Brain microvascular endothelial cell (primary cell): ENCODE measurements around the gene ERFL.

Experiments
- DNase-seq: peaks from one replicate; pipeline ENCODE4 v3.0.0-alpha.2; 2020
- H3K27ac ChIP-seq: fragments of 250-450 bp; sonication (Bioruptor Pico); 2 replicates; pipeline ENCODE4 v1.5.1; 2020; ENCODE audit warnings: mild to moderate bottlenecking, moderate library complexity
- H3K27me3 ChIP-seq: fragments of 250-450 bp; sonication (Bioruptor Pico); replicated peaks from 2 replicates; pipeline ENCODE4 v1.5.1; 2020; ENCODE audit warnings: mild to moderate bottlenecking
- H3K36me3 ChIP-seq: fragments of 250-450 bp; sonication (Bioruptor Pico); replicated peaks from 2 replicates; pipeline ENCODE4 v1.5.1; 2020; ENCODE audit warnings: mild to moderate bottlenecking
- H3K4me3 ChIP-seq: 2 replicates; pipeline ENCODE4 v1.5.1; 2011; ENCODE audit warnings: low read depth, mild to moderate bottlenecking, control low read depth, low read length, moderate library complexity
- in situ Hi-C: cut with HindIII; loops from 2 replicates; pipeline ENCODE4 v1.10.0; 2017; ENCODE audit warnings: low sequenced_read_pairs, low pct_ligation_motif_present
- TF ChIP-seq, protein P1 (sequence below): IDR thresholded peaks from 2 replicates; pipeline ENCODE4 v1.5.1; 2011; ENCODE audit warnings: low read depth, mild to moderate bottlenecking, moderate library complexity, low read length, control low read depth, inconsistent platforms; ENCODE audit errors: missing control alignments

Gene ERFL

DNA sequence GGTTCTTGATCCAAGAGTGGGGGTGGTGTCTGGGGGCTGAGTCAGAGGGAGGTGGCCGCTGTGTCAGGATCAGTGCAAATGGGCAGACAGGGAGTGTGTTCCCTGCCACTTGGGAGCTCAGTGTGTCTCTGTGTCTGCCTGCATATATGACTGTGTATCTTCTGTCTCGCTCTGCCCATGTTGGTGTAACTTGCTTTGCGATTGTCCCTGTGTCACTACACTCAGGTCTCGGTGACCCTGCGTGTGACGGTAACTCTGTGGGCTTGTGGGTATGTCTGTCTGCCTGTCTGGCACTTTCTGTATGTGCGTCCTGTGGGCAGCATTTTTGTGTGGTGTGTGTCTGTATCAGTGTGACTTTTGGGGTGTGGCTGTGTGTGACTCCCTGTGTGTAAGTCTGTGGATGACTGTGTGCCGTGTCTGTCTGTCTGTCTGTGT, 8.2 kb upstream of the ERFL start:
- TF ChIP-seq, protein P1, sequence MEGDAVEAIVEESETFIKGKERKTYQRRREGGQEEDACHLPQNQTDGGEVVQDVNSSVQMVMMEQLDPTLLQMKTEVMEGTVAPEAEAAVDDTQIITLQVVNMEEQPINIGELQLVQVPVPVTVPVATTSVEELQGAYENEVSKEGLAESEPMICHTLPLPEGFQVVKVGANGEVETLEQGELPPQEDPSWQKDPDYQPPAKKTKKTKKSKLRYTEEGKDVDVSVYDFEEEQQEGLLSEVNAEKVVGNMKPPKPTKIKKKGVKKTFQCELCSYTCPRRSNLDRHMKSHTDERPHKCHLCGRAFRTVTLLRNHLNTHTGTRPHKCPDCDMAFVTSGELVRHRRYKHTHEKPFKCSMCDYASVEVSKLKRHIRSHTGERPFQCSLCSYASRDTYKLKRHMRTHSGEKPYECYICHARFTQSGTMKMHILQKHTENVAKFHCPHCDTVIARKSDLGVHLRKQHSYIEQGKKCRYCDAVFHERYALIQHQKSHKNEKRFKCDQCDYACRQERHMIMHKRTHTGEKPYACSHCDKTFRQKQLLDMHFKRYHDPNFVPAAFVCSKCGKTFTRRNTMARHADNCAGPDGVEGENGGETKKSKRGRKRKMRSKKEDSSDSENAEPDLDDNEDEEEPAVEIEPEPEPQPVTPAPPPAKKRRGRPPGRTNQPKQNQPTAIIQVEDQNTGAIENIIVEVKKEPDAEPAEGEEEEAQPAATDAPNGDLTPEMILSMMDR, result no peak
- DNase-seq, result no peak
- Histone ChIP-seq H3K27ac (no peak overlapping the region), H3K27me3 (peaks cover 43% of the 10 kb centered on the region), H3K4me3 (no peak overlapping the region), H3K36me3 (no peaks in the 10 kb centered on the region)
- in situ Hi-C loops, result no loop called here

DNA sequence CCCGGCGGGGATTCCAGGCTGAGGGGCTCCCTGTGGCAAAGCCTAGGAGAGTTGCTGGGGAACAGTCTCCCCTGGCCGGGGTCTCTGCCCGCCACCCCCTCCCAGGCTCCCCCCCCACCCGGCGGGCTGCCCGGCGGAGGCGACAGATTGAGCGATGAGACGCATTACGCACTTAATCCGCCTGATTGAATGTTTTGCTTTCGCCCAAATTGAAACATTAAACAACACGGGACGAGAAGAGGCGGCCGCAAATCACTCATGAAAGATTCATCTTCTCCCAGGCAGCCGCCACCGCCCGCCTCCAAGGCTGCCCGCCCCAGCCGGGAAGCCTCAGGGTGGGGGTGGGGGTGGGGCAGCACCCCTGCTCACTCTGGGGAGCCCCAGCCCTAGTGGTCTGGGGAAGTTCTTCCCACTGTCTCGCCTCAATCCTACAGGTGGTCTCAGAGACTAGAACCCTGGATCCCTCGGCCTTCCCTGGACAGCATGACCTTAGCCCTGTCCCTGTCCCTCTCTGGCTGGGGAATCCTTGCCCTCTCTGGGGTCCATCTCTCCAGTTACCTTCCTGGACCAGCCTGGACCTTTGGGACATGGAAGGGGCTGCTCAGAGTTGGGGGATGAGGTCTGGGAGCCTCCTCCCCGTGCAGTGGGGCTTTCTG, 7.6 kb upstream of the ERFL start:
- Histone ChIP-seq H3K27ac (no peak overlapping the region), H3K4me3 (no peak overlapping the region), H3K27me3 (peaks cover 49% of the 10 kb centered on the region), H3K36me3 (no peaks in the 10 kb centered on the region)
- TF ChIP-seq, protein P1, result no peak
- no peak for DNase-seq
- in situ Hi-C loops, result no loop called here

DNA sequence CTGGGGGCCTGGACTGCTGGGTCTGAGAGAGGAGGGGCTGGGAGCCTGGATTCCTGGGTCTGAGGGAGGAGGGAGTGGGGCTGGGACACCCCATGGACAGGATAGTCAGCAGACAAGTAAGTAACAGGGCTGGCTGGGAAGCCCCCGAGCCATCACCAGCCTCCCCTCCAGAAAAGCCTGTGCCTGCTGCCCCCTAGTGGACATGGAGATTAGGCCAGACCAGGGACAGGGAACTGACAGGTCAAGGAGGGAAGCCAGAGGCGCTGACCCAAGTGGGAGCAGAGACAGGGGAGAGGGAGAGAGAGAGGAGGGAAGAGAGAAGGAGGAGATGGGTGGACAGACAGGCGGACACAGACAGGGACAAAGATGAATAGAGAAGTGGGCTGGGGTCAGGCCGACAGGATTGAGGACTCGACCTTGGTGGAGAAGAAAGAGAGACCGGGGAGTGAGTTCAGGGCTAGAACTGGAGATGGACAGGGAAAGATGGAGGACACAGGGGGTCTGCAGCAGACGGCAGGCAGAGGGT, 6.7 kb upstream of the ERFL start:
- Histone ChIP-seq H3K27me3 (peaks cover 59% of the 10 kb centered on the region), H3K4me3 (no peak overlapping the region), H3K36me3 (no peaks in the 10 kb centered on the region), H3K27ac (no peak overlapping the region)
- DNase-seq, result peak; percentile 28
- TF ChIP-seq, protein P1, result peak; percentile 97
- in situ Hi-C loops, result no loop called here

DNA sequence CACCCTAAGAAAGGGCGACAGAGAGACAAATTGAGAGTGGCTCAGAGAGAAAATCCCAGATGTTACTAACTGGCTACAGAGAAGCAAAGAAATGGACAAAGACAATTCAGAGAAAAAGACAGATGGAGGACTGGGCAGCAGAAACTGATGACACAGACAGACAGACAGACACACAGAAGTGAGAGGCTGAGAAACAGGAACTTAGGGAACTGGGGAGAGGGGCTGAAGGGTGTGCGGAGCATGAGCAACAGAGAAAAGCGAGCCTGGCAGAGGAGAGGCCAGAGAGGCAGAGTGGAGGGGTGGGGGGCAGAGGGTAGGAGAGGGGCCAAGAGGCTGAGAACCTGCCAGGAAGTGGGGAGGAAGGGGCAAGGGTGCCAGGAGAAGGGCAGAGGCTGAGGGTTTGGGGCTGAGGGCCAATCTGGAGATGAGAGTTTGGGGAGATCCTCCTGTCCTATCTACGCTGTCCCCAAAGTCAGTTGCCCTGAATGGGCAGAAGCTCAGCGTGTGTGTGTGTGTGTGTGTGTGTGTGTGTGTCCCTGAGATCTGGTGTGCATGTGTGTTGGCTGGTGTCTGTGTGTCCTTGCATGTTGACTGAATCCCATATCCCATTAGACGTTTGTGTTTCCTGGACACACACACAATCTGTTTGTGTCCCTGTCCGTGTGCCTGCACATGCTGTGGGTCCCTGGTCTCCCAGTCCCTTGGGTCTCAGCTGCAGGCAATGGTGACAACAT, 5.6 kb upstream of the ERFL start:
- DNase-seq, result no peak
- in situ Hi-C loops, result no loop called here
- Histone ChIP-seq H3K4me3 (no peak overlapping the region), H3K36me3 (no peaks in the 10 kb centered on the region), H3K27ac (no peak overlapping the region), H3K27me3 (peaks cover 69% of the 10 kb centered on the region)
- TF ChIP-seq, protein P1, result no peak

DNA sequence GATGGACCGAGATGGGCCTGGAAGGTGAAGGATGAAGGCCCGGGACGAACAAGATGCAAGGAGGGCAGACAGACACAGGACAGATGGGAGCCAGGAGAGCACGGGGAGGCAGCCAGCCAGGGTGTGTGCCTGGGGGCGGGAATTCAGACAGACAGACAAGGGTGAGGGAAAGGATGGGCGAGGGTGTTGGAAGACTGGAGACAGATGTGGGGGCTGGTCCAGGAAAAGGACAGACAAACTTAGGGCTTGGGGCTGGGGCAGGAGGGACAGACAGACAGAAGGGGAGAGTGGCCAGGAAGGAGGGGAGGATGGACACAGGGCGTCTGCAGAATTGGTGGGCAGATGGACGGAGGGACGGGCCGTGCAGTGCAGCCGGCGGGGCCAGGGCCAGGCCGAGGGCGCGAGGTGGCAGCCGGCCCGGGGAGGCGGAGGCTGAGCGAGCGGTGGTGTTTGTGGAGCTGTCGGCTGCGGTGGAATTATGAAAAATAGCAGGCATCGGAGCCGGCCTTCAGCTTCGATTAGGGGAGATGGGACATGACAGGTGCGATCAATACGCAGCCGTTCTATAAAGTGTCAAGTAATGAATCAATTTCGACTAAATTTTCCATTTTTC, 4.6 kb upstream of the ERFL start:
- no peak overlapping the region for H3K4me3 ChIP-seq
- no peak overlapping the region for H3K27ac ChIP-seq
- in situ Hi-C loops, result no loop called here
- no peaks in the 10 kb centered on the region for H3K36me3 ChIP-seq
- peaks cover 74% of the 10 kb centered on the region for H3K27me3 ChIP-seq
- TF ChIP-seq, protein P1, result no peak
- no peak for DNase-seq
